ENCODE data around the gene IL6R. TPM values are rescaled to one million over a fixed set of nuclear protein-coding genes. Genes with fewer than 3 reads are reported as not detected.
"Not testable (repeated sequence)": the region's sequence is repeated elsewhere in the genome, so short reads cannot be mapped to it uniquely, and the experiment has no call there.

Gene IL6R
- total and polyA plus RNA-seq, 2 donors from 2014 or later, result 6.2 to 33.0 TPM

GRCh38 chr1:154361357-154361756 is 43.8 kb upstream of the IL6R start:
- no peak overlapping the region for H3K27ac ChIP-seq (ENCODE audit: low read depth in 2 of 2, low read length in 2 of 2)
- H3K27me3 ChIP-seq (ENCODE audit: control insufficient read depth, insufficient read depth, low read length), result no peaks in the 10 kb centered on the region
- no peak for DNase-seq
- no peaks in the 10 kb centered on the region for H3K36me3 ChIP-seq (ENCODE audit: control insufficient read depth in 2 of 3, insufficient read depth in 3 of 3, low read length in 3 of 3)
- intact Hi-C loops (cut with DNase I), result no loop called here
- H3K9me3 ChIP-seq (ENCODE audit: control insufficient read depth in 2 of 3, insufficient read depth in 1 of 3, low read length in 3 of 3), result no peaks in the 10 kb centered on the region
- no peak overlapping the region for H3K4me3 ChIP-seq (ENCODE audit: low read length in 3 of 3)
- no peaks in the 10 kb centered on the region for H3K4me1 ChIP-seq (ENCODE audit: control insufficient read depth in 2 of 3, insufficient read depth in 2 of 3, low read depth in 1 of 3, low read length in 3 of 3)
- FAIRE-seq, result no peak
- TF ChIP-seq CTCF (IDR thresholded peaks at IDR 0.05; ENCODE audit: borderline replicate concordance, extremely low read depth, insufficient read depth), result no peak
- no peak overlapping the region for H3K9ac ChIP-seq (ENCODE audit: low read length in 3 of 3)

GRCh38 chr1:154371436-154371835 is 33.7 kb upstream of the IL6R start:
- no peaks in the 10 kb centered on the region for H3K9me3 ChIP-seq (ENCODE audit: control insufficient read depth in 2 of 3, insufficient read depth in 1 of 3, low read length in 3 of 3)
- no peak for DNase-seq
- intact Hi-C loops (cut with DNase I), result no loop called here
- no peak for FAIRE-seq
- no peaks in the 10 kb centered on the region for H3K4me1 ChIP-seq (ENCODE audit: control insufficient read depth in 2 of 3, insufficient read depth in 2 of 3, low read depth in 1 of 3, low read length in 3 of 3)
- no peak for TF ChIP-seq CTCF (IDR thresholded peaks at IDR 0.05; ENCODE audit: borderline replicate concordance, extremely low read depth, insufficient read depth)
- no peak overlapping the region for H3K9ac ChIP-seq (ENCODE audit: low read length in 3 of 3)
- H3K36me3 ChIP-seq (ENCODE audit: control insufficient read depth in 2 of 3, insufficient read depth in 3 of 3, low read length in 3 of 3), result no peaks in the 10 kb centered on the region
- H3K27me3 ChIP-seq (ENCODE audit: control insufficient read depth, insufficient read depth, low read length), result no peaks in the 10 kb centered on the region
- H3K27ac ChIP-seq (ENCODE audit: low read depth in 2 of 2, low read length in 2 of 2), result no peak overlapping the region
- no peak overlapping the region for H3K4me3 ChIP-seq (ENCODE audit: low read length in 3 of 3)

GRCh38 chr1:154373777-154374357 is 31.3 kb upstream of the IL6R start:
- H3K27me3 ChIP-seq (ENCODE audit: control insufficient read depth, insufficient read depth, low read length); H3K36me3 ChIP-seq (ENCODE audit: control insufficient read depth in 2 of 3, insufficient read depth in 3 of 3, low read length in 3 of 3); DNase-seq; H3K9ac ChIP-seq (ENCODE audit: low read length in 3 of 3); intact Hi-C loops (cut with DNase I); H3K4me3 ChIP-seq (ENCODE audit: low read length in 3 of 3); FAIRE-seq; H3K27ac ChIP-seq (ENCODE audit: low read depth in 2 of 2, low read length in 2 of 2); H3K4me1 ChIP-seq (ENCODE audit: control insufficient read depth in 2 of 3, insufficient read depth in 2 of 3, low read depth in 1 of 3, low read length in 3 of 3); H3K9me3 ChIP-seq (ENCODE audit: control insufficient read depth in 2 of 3, insufficient read depth in 1 of 3, low read length in 3 of 3): not testable (repeated sequence)

GRCh38 chr1:154379301-154379700 is 25.8 kb upstream of the IL6R start:
- no peak for DNase-seq
- H3K9me3 ChIP-seq (ENCODE audit: control insufficient read depth in 2 of 3, insufficient read depth in 1 of 3, low read length in 3 of 3), result no peaks in the 10 kb centered on the region
- H3K4me1 ChIP-seq (ENCODE audit: control insufficient read depth in 2 of 3, insufficient read depth in 2 of 3, low read depth in 1 of 3, low read length in 3 of 3), result no peaks in the 10 kb centered on the region
- H3K27ac ChIP-seq (ENCODE audit: low read depth in 2 of 2, low read length in 2 of 2), result no peak overlapping the region
- FAIRE-seq, result no peak
- H3K9ac ChIP-seq (ENCODE audit: low read length in 3 of 3), result no peak overlapping the region
- H3K4me3 ChIP-seq (ENCODE audit: low read length in 3 of 3), result no peak overlapping the region
- no peaks in the 10 kb centered on the region for H3K27me3 ChIP-seq (ENCODE audit: control insufficient read depth, insufficient read depth, low read length)
- intact Hi-C loops (cut with DNase I), result no loop called here
- no peak for TF ChIP-seq CTCF (IDR thresholded peaks at IDR 0.05; ENCODE audit: borderline replicate concordance, extremely low read depth, insufficient read depth)
- no peaks in the 10 kb centered on the region for H3K36me3 ChIP-seq (ENCODE audit: control insufficient read depth in 2 of 3, insufficient read depth in 3 of 3, low read length in 3 of 3)
